BJ (cell line): ENCODE data around the gene CCDC187. TPM values are rescaled to one million over a fixed set of nuclear protein-coding genes. Genes with fewer than 3 reads are reported as not detected.
"Not testable (repeated sequence)": the region's sequence is repeated elsewhere in the genome, so short reads cannot be mapped to it uniquely, and the experiment has no call there.

Experiments used
- CTCF ChIA-PET: fragments of 350-600 bp; formaldehyde crosslinking; extraction: SDS; loops from one replicate; lab custom pipeline; 2021; ENCODE audit warnings: antibody characterized with exemption, inconsistent platforms; lab: Yijun Ruan, JAX
- POLR2A ChIA-PET: fragments of 300-600 bp; sonication (Branson Sonifier 250); formaldehyde crosslinking; extraction: SDS; loops from one replicate; lab custom pipeline; 2021; ENCODE audit warnings: antibody characterized with exemption; lab: Charles Lee
- DNase-seq: peaks from one replicate; pipeline ENCODE4 v3.0.0-alpha.2; 2011; ENCODE audit warnings: low read depth
- H3K27me3 ChIP-seq: 2 replicates; pipeline ENCODE4 v1.6.0; 2011; ENCODE audit warnings: low read length; ENCODE audit not compliant: control insufficient read depth, insufficient read depth
- H3K36me3 ChIP-seq: 2 replicates; pipeline ENCODE4 v1.5.1; 2011; ENCODE audit warnings: low read length; ENCODE audit not compliant: control insufficient read depth, insufficient read depth
- H3K4me3 ChIP-seq: 2 replicates; pipeline ENCODE4 v1.5.1; 2011; ENCODE audit warnings: low read depth, mild to moderate bottlenecking, control low read depth, low read length
- polyA plus RNA-seq: library from polyadenylated mRNA; depleted of rRNA; stranded (reverse); fragments of >200 nt; gene quantifications from 2 replicates; pipeline ENCODE4 v1.2.3, GENCODE V29; 2011
- TF ChIP-seq, protein P1 (sequence below): IDR thresholded peaks from 2 replicates; pipeline ENCODE4 v1.5.1; 2011; ENCODE audit warnings: low read depth, mild to moderate bottlenecking, control low read depth, inconsistent platforms, low read length, moderate library complexity; ENCODE audit not compliant: insufficient read depth

Gene CCDC187
- polyA plus RNA-seq, 1 experiment, result not detected

DNA sequence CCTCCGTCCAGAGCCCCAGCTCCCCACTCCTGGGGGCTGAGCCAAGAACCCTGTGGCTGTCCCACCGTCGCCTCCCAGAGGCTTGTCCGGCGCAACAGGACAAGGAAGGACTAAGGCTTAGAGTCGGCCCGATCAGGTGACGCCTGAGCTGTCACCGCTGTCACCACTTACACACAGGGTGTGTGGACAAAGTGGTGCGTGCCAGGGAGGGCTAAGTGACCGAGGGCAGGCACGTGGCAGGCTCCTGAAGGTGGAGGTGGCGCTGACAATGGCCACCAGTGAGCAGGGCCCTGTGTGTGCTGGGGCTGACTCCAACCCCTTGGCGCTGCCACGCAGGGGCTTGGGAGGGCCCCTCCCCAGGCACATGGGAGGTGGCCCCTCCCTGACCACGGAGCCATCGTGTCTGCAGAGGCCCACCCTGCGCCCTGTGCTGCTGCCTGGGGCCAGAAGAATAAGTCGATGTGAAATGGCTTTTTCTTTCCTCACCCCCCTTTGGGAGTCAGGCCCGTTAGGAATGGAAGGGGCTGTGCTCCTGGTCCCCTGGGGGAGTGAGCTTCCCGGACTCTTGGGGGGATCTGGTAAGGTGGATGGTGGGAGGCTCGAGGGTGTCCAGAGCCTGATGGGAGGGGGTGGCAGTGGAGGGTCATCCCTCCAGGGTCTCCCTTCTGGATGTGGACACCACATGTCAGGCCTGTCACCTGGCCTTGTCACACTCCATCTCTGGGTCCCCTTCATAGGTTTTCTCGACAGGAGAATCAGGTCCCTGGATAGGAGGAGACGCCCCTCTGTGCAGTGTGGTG is 20.8 kb upstream of the CCDC187 start:
- CTCF ChIA-PET, result interaction anchor here (0.9 to 10.8 kb wide), 6 partner anchors 9 to 76 kb away, joined by 3 to 93 read pairs (median 6); partner anchors contain the start of gene DNLZ
- no peak for DNase-seq
- Histone ChIP-seq H3K36me3 (no peaks in the 10 kb centered on the region; the same call in 1 of the 2 replicates), H3K4me3 (no peak overlapping the region), H3K27me3 (no peaks in the 10 kb centered on the region; the same call in 1 of the 2 replicates)
- TF ChIP-seq, protein P1, sequence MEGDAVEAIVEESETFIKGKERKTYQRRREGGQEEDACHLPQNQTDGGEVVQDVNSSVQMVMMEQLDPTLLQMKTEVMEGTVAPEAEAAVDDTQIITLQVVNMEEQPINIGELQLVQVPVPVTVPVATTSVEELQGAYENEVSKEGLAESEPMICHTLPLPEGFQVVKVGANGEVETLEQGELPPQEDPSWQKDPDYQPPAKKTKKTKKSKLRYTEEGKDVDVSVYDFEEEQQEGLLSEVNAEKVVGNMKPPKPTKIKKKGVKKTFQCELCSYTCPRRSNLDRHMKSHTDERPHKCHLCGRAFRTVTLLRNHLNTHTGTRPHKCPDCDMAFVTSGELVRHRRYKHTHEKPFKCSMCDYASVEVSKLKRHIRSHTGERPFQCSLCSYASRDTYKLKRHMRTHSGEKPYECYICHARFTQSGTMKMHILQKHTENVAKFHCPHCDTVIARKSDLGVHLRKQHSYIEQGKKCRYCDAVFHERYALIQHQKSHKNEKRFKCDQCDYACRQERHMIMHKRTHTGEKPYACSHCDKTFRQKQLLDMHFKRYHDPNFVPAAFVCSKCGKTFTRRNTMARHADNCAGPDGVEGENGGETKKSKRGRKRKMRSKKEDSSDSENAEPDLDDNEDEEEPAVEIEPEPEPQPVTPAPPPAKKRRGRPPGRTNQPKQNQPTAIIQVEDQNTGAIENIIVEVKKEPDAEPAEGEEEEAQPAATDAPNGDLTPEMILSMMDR, result no peak
- POLR2A ChIA-PET, result interaction anchor here (0.6 kb wide), 1 partner anchor 29 kb away, joined by 4 read pairs; no protein-coding TSS in a partner anchor

DNA sequence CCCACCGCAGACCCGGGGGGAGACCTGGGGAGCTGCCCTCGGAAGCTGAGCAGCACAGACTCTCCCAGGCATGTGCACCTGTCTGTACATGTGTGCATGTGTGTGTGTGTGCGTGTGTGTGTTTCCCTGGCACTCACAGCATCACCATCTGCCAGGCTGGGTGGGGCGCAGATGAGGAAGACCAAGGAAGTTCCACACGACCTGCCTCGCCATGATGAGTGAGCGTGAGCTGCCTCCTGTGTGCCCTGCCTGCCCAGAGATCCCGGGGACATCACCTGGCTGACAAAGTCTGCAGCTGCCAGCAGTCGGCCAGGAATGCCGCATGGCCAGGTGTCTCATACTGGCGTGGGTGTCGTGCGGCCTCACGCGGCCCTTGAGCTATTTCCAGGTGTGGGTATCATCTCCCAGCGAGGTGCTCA is 19.5 kb upstream of the CCDC187 start:
- Histone ChIP-seq H3K4me3 (no peak overlapping the region), H3K36me3 (no peaks in the 10 kb centered on the region; the same call in 1 of the 2 replicates), H3K27me3 (no peaks in the 10 kb centered on the region; the same call in 1 of the 2 replicates)
- ChIA-PET POLR2A (no interaction called here), CTCF (interaction anchor here (0.5 to 10.8 kb wide), 8 partner anchors 10 to 77 kb away, joined by 3 to 93 read pairs (median 3); partner anchors contain the start of genes CARD9 and DNLZ)
- DNase-seq, result no peak
- TF ChIP-seq, protein P1, result no peak

DNA sequence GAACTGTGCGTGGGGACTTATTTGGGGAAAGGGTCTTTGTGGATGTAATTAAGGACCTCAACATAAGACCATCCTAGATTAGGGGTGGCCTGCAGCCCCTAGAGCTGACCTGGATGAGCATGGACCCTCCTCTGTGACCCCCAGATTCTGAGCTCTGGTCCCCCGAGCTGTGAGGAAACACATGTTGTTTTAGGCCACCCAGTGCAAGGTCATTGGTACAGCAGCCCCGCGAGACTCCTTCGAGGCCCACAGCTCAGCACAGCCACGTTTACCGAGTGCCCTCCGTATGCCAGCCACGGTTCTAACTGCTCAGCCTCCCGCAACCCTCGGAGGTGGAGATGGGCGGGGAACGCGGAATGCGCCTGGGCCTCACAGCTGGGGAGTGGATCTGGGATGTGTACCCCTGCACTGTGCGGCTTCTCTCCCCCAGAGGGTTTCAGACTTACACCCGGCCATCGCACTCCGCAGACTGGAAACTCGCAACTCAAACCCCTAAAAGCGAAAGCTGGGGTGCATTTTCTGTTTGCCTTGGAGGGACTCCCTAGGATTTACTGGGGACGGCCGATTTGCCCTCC is 18.9 kb upstream of the CCDC187 start:
- H3K36me3 ChIP-seq, result no peaks in the 10 kb centered on the region
- ChIA-PET POLR2A (no interaction called here), CTCF (interaction anchor here (0.8 to 10.8 kb wide), 4 partner anchors 10 to 50 kb away, joined by 3 to 93 read pairs (median 7); partner anchors contain the start of gene DNLZ)
- no peak overlapping the region for H3K4me3 ChIP-seq
- H3K27me3 ChIP-seq, result no peaks in the 10 kb centered on the region; the same call in 1 of the 2 replicates
- TF ChIP-seq, protein P1, result no peak
- DNase-seq, result no peak

DNA sequence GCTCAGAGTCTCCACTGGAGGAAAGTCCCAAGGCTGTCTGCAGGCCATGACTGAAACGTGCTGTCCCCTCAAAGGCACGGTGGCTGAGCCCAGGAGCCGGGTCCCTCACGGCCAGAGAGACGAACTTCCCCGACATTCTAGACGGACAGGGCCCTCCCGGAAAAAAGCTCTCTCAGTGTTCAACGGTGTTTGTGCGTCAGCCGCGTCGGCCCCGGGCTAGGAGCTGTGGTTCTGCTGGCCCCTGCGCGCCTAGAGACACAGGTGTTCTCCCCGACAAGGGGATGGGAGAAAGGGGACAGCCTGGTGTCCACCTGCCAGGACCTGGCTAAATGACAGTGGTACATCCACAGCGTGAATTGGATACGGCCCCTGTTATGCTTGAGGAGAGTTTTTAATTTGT is 17.7 kb upstream of the CCDC187 start:
- Histone ChIP-seq H3K27me3 (no peaks in the 10 kb centered on the region; the same call in 1 of the 2 replicates), H3K4me3 (no peak overlapping the region), H3K36me3 (no peaks in the 10 kb centered on the region)
- ChIA-PET CTCF (interaction anchor here (1.2 to 10.8 kb wide), 2 partner anchors 9 to 41 kb away, joined by 3 to 93 read pairs; no protein-coding TSS in a partner anchor), POLR2A (no interaction called here)
- no peak for DNase-seq
- TF ChIP-seq, protein P1, result no peak

DNA sequence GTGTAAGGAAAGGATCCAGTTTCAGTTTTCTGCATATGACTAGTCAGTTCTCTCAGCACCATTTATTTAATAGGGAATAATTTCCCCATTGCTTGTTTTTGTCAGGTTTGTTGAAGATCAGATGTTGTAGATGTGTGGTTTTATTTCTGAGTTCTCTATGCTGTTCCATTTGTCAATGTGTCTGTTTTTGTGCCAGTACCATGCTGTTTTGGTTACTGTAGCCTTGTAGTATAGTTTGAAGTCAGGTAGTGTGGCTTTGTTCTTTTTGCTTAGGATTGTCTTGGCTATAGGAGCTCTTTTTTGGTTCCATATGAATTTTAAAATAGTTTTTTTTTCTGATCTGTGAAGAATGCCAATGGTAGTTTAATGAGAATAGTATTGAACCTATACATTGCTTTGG is 17.1 kb upstream of the CCDC187 start:
- CTCF ChIA-PET, result interaction anchor here (1.2 to 10.8 kb wide), 2 partner anchors 8 to 42 kb away, joined by 3 to 93 read pairs; no protein-coding TSS in a partner anchor
- H3K27me3 ChIP-seq, DNase-seq, H3K36me3 ChIP-seq, POLR2A ChIA-PET, H3K4me3 ChIP-seq: not testable (repeated sequence)

DNA sequence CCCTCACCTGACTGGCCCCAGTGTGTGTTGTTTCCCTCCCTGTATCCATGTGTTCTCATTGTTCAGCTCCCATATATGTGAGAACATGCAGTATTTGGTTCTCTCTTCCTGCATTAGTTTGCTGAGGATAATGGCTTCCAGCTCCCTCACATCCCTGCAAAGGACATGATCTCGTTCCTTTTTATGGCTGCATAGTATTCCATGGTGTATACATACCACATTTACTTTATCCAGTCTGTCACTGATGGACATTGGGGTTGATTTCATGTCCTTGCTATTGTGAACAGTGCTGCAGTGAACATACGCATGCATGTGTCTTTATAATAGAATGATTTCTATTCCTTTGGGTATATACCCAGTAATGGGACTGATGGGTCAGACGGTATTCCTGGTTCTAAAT is 16.1 kb upstream of the CCDC187 start:
- H3K36me3 ChIP-seq, H3K27me3 ChIP-seq, H3K4me3 ChIP-seq, DNase-seq, POLR2A ChIA-PET: not testable (repeated sequence)
- CTCF ChIA-PET, result interaction anchor here (1.3 to 10.8 kb wide), 2 partner anchors 7 to 43 kb away, joined by 4 to 93 read pairs; no protein-coding TSS in a partner anchor

DNA sequence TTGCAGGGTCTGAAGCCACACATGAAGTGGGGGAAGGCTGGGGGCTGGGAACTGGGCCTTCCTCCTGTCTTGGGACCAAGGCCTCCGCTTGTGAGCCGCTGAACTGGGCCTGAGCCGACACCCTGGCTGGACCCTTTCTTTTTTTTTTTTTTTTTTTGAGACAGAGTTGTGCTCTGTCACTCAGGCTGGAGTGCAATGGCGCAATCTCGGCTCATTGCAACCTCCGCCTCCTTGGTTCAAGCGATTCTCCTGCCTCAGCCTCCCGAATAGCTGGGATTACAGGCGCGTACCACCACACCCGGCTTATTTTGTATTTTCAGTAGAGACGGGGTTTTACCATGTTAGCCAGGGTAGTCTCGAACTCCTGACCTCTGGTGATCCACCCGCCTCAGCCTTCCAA is 15.3 kb upstream of the CCDC187 start:
- H3K4me3 ChIP-seq, POLR2A ChIA-PET, H3K27me3 ChIP-seq, DNase-seq, H3K36me3 ChIP-seq: not testable (repeated sequence)
- CTCF ChIA-PET, result interaction anchor here (1.3 kb wide), 1 partner anchor 44 kb away, joined by 4 read pairs; no protein-coding TSS in a partner anchor
